Fibroblast of skin of right quadriceps (primary cell): ENCODE data around the gene SEC16B.

Source experiments
- DNase-seq: peaks from one replicate; pipeline ENCODE4 v3.0.0-alpha.2; 2013

Gene SEC16B

DNA sequence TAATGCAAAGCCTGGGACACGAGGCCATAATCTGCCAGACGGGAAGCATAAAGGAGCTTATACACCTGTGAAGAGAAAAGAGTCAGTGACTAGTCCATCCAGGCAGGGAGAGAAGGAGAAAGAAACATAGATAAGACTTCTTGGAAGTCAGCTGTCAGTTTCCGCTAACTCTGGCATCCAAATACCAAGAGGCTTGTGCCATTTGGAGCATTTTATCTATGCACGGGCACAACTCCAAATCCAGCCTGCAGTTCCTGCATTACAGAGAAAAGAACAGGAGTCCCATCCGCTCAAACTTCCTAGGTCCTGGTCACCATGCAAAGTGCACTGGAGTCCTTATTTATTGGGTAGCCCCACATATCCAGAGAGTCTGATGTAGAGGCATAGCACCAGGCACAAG lies 27.9 kb downstream of the SEC16B start:
- no peak for DNase-seq

DNA sequence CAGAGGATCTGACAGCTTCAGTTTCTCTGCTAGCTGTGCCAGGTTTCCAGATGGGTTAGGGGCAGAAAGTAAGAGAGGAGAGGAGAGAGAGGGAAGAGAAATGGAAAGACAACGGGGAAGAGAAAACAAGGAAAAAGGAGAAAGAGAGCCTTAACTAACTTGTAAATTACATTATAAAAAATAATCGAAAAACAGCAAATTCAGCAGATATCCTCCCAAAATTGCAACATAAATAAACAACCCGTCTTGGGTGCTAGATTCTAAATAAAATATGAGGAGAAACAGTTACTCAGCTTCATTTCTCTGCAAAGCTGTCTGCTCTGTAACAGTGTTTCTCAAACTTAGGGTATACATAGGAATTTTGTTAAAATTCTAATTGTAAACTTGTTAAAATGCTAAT lies 29.2 kb downstream of the SEC16B start:
- DNase-seq, result no peak

DNA sequence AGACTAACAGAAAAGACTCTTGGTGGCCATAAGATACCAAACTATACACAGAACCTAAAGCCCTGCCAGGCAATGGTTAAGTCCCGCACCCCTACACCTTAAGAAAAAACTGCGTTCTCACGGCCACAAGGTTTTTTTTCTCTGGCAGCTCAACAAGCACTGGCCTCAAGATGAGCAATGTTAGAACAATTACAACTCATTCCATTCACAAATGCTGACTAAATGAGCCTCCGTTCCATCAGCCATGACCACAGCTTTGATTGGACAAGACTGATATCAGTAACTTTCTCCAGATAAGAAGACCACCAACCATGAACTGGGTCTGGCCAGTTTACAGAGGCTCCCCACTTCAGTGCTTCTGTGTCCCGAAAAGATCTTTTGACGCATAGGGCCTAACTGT lies 31.9 kb downstream of the SEC16B start:
- peak; percentile 59 for DNase-seq

DNA sequence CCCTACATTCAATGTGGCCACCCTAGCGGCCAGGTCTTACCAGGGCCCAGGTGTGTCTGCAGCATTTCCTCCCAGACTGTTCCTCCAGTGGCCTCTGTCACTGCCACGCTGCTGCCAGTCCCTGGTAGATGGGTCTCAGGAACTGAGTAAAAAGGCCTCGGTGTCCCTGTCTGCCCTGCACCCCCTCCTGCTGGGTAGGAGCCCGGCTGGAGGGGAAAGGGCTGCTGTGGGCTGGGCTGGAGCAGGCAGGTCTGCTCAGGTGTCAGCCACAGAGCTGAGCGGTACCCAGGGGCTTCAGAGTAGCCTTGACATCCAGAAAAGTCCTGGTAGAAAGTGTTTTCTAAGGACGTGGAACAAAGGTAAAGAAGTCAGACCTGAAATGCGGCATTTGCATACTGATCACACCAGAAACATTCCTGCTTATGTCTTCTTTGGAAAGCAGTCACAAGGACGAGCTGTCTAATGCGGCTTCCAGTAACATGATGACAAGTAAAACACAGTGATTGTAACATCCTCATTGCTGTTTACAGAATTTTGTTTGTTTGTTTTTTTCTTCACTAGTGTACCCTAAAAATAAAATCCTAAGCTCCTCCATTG lies 32.6 kb downstream of the SEC16B start:
- DNase-seq, result no peak

DNA sequence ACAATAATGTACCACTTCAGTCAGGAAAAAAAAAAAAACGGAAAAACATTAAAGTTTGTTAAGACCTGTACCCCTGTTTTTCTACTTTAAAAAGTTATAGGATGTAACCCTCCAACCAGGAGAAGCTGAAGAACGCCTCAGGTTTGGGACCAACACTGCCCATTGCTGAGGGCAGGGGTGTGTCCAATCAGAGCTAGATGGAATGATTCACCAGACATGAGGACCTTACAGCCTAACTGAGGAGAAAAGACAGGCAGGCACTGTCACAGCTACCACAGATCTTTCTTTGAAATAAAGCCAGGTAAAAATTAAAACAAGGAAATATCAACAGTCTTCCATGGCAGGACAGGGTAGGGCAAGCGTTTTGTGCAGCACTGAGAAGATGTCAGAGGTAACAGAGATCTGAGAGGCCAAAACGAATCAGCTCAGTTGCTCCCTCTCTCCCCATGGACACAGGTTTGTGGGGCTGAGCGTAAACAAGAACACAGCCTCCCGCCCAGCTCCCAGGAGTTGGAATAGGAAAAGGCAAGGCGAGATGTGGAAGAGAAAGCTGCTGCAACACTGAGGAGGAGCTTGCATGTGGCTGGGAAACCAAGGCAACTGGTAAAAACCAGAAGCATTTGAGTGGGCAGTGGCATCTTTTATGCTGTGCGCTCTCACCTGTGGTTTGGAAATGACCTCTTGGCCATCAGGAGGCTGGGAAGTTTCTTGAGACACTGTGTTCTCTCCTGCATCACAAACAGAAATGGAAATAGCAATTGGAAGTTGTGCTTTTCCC lies 34.0 kb downstream of the SEC16B start:
- DNase-seq, result no peak

DNA sequence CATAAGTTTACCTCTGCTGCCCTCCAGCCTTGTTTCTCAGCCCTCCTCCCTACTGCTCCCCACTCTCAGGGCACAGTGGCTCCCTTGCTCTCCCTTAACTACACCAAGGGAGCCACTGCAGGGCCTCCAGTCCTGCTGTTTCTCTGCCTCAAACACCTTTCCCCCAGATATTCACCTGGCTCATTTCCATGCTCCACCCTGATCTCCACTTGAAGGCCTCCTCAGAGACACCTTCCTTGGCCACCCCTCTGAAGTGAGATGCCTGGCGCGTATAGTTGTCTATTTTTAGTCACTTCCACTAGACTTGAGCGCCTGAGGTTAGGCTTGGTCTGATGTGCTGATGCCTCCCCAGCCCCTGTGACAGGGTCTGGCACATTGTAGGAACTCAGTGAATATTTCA lies 34.9 kb downstream of the SEC16B start:
- DNase-seq, result no peak

DNA sequence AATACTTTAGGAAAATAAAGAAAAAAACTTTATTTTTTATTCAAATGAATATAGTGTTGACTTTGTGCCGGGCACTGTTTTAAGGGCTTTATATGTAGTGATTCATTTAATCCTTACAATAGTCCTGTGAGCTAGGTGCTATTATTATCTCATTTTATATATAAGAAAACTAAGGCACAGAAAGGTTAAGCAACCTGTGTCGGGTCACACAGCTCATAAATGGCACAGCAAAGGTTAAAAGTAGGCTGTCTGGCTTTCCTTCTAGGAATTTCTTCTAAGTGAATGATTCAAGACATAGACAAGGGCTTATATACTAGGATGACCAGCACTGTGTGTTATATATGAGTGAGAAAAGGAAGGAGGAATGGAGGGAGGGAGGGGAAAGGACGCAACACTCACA lies 35.4 kb downstream of the SEC16B start:
- no peak for DNase-seq

DNA sequence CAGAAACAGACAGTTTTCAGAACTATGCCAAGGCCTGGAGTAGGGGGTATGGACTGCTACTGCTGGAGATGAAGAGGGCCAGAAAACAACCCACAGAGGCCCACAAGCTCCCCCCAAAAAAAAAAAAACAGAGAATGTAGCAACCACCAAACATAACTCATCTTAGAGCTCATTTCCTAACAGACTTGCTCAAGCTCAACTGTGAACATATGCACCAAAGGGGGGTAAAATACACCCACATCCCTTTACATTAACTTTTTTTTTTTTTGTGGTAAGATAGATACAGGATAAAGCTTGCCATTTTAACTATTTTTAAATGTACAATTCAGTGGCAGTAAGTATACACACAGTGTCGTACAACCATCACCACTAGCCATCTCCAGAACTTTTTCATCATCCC lies 36.0 kb downstream of the SEC16B start:
- peak; percentile 25 for DNase-seq

DNA sequence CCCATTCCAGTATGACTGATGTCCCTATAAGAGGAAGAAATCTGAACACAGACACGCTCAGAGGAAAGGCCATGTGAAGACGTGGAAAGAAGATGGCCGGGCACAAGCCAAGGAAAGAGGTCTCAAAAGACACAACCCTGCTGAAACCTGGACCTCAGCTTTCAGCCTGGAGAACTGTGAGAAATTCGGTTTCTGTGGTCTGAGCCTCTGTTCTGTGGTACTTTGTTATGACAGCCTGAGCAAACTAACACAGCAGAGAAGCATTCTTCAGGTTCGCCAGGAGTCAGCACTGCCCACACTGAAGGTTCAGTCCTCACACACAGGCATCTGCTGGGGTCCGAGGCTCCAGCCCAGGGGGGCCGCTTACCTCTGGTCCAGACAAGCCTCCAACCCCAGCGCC lies 37.7 kb downstream of the SEC16B start:
- no peak for DNase-seq

DNA sequence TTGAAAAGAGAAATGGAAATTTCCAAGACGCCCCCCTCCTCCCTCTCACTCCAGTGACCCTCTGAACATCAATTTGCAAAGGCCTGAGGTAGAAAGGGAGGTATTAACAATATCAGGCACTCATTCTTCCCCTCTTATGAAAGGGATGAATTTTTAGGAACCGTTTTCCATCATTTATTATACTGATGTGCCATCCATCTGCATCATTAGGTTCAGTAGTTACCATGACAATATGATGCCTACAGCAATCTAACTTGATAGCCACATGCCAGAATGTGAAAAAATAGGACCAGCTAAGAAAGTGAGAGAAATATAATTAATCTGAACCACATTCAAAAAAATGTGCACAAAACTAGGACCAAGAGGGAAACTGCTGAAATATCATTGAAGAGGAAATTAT lies 40.9 kb downstream of the SEC16B start:
- no peak for DNase-seq

DNA sequence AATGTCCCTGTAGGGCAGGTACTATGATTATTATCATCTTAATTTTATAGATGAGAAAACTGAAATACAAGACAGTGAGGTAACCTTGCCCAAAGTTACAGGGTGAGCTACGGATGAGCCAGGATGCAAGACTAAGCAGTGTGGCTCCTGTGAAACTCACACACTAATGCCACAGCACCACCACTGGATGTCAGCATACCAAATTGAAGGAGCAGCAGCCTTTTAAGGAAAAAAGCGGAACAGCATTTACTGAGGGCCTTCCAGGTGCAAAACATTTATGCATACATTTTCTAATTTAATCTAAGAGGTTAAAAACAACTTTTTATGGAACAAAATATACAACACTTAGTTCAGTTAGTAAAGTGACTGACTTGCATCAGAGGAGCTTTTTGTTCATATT lies 41.7 kb downstream of the SEC16B start:
- DNase-seq, result peak; percentile 28

DNA sequence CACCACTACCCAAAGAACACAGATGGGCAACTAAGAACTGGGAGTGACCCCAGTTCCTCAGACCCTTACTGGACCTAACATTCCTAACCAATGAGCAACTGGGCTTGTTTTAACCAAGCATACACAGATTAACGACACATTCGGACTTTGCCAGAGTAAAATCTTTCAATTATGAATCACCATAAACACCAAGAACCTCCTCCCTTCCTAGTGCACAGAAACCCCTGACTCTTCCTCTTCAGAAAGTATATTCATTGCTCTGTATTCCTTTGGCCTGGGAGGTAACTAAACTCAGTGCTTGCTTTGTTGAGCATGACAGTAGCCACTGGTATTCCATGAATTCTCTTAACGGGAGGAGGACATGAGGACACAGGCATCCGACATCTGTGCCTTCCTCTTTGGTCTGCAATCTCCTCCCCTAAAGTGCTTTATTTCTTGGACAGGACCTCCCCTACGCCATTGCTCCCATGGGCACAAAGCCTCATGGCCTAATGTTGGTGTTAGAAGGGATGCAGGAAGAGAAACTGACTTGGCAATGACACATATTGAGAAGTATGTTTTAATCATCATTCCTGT lies 42.7 kb downstream of the SEC16B start:
- DNase-seq, result peak; percentile 89

DNA sequence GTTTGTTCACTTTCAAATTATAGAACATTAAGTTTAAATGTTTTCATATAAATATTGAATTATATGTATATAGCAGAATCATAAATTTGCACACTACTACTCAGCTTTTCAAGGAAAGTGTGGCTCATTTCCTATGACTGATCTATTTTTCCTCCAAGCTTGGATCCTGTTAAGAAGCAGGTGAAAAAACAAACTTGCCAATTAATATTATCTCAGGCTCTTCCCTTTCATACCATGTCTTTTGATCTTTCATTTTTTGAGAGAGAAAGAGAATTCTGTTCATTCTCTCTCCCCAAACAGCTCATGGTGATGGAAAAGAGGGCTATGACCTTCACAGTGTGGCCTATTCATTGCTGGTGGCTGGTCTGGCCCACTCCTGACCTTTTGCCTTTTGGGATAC lies 43.7 kb downstream of the SEC16B start:
- no peak for DNase-seq

DNA sequence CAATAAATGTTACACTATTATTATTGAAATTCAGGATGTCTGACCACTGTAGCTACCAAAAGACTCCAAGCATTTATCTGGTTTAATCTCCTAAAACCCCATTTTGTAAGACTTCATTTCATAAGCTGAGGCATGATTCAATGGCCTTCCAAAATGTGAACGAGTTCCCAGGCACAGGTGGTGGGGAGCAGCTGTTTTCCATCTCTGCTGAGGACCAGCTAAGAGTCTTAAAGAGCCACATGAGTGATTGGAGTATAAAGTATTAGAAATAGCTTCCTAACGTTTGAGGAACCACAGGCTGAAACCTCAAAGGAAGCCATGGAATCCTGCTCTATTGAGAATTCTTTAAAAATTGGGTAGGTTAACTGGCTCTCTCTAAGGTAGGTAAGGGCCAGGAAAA lies 44.9 kb downstream of the SEC16B start:
- no peak for DNase-seq

DNA sequence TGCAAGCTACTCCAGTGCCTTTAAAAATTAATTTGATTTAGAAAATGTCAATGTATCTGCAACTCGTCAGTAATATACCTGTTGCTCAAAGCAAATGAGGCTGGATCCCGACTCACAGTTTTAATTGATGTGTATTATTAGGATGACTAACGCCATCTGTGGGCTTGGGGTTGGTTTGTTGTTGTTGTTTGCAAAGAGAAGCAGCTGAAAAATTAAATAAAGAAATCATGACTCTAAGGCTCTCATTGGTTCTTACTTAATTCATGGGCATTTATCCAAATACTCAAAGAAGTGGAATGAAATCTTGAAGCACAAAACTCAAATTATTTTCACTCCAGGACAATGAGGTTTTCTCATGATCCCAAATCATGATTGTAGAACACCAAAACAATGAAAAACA lies 46.4 kb downstream of the SEC16B start:
- DNase-seq, result no peak

DNA sequence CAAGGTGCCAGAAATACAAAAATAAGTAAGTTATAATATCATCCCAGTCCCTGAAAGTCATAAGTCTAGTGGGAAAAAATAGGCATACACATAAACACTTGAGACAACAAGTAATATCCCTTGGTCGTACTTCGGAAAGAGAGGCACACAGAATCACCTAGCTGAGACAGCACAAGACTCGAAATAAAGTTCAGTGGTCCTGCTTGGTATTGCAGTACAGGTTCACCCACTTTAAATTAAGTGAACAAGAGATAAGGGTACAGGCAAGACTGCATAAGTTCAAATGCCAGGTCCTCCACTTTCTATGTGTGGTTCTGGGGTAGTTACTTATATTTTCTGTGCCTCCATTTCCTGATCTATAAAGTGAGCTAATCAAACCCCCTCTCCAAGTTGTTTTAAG lies 47.6 kb downstream of the SEC16B start:
- no peak for DNase-seq

DNA sequence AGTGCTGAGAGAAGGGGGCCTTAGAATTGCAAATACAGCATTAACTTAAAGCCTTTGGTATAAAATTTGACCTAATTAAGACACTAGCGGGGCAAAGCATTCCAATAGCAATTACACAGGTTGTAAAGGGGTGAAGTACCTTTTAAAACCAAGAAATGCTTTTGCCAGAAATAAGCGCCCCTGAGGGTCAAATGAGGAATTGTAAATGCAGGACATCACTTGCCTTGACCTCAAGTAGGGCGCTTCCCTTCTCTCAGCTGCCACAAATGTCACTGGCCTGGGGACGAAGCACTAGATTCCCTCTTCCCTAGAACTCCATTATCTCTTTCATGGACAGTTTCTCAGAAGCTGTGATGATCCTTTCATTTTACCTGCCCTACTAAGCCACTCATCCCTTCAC lies 48.3 kb downstream of the SEC16B start:
- no peak for DNase-seq

DNA sequence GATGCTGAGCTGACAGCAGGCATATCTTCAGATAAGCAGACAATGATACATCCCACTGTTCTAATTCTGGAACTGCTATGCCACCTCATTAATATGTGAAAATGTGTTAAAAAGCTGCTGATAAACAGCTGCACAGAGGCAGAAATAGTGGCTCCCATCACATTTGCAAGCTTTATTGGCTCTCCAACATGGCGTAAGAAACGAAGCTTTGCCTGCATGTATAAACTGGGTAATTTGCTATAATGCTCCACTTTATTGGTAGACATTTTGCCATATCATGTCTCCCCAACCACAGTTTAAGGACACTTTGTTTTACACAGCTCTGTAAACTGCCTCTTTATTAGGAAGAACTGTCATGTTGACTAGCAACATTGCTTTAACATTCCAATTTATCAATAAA lies 49.8 kb downstream of the SEC16B start:
- no peak for DNase-seq

DNA sequence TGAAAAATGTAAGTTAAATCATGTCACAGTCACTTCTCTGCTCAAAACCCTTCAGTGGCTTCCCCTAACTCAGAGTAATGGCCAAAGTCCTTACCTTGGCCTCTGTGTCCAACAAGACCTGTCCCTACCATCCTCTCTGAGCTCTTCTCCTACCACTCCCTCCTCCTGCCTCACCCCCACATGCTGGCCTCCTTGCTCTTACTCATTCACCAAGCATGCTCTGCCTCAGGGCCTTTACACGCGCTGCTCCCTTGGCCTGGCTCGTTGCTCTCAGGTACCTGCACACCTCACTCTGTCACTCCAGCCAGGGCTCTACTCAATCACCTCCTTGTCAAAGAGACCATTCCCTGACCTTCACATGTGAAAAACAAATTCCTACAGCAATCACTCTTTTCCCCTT lies 54.2 kb downstream of the SEC16B start:
- DNase-seq, result no peak

DNA sequence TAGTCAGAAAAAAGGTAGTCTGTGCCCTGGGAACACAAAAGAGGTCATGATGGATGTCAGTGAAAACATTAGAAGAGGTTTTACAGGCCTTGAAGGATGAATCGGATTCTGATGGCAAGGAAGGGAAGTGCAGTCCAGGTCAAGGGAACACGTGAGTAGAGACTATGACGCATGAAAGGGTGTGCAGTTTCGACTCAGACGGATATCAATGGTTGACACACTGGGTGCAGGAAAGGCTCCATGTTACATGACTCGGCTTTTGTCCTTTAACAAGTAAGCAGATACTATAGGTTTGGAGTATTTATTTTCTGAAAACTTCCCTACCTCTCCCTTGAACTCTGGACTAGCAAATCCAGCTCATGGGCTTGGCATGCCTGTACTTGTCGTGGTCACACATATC lies 55.3 kb downstream of the SEC16B start:
- DNase-seq, result peak; percentile 6

DNA sequence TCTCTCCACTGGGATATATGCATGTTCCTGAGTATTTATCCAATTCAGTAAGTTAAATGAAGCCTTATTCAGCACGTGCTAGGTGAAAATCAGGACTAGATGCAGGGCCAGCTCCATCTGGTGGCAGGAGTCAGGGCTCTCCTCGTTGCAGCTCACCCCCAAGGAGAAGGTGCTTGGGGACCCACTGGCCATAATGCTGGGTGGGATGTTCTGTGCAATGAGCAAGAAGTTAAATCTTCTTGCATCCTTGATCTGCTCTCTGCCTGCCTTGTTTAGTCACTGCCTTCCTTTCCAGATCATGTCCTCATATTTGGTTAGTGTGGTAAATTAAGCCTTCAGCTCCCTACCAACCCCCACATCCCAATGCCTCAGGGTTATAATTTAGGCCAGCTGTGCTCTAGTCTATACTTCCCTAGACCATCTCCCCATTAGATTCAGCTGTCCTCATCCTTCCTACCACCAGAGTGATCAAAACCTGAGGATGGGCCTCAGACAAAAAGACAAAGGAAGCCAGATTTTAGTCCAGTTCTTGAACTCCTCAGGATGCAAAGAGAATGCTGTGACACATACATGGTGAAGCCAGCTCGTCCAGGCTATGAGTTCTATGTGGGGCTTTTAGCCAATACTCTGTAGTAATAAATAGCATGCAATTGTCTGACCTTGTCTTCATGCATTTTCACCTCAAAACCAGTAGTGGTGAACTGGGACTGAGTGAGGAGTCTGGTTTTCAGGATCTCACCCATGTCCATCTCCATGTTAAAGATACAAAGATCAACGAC lies 55.9 kb downstream of the SEC16B start:
- peak; percentile 78 for DNase-seq

DNA sequence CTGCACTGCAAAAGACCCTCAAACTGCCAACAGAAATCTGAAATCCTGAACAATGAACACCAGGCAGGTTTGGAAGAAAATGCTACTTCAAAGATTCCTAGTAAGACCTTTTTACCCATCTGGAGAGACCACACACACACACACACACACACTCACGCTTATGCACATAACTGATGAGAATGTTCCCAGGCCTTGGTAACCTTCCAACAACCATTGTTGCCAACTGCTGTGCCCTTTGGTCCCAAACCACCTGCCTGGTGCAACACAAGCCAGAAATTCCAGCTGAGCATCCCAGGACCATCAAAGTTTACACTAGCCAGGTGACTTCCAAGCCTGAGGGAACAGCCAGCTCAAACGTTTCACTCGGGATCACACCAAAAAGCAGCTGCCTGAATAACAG lies 56.9 kb downstream of the SEC16B start:
- DNase-seq, result no peak

DNA sequence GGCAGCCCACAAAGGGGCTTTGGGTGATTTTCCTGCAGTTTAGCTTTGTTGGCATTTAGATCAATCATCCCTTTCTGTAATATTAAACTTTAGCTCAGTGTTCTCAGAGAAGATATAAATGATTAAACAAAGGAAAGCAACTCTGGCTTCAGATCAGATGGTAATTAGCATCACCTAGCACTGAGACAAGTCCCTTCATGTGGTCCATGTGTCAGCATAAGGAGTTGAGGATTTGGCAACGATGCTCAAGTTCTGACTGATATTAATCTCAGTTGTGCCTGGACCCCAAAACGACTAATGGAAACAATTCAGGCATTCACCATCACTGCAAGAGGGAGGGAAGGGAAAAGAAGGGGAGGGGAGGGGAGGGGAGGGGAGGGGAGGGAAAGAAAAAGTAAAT lies 60.4 kb downstream of the SEC16B start:
- DNase-seq, result no peak

DNA sequence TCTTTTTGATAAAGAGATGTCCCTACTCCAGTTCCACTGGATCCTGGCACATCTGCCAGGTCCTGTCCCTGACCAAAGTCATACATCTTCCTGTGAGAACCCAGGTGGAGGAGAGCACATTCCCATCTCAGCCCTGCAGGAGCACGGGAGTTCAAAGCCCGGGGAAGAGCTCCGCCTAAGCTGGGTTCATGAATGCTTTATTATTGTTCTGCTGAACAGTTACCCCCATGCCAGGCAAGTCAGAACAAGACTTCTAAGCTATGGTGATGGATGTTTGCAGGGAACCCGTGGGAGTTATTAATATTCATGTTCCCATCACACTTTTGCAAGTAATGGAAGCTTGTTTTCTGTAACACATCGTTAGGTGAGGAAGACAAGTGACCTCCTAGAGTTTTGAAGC lies 62.9 kb downstream of the SEC16B start:
- no peak for DNase-seq
